SK-MEL-5 (cell line): Measurements from ENCODE around the gene COL4A3. TPM values are rescaled to one million over a fixed set of nuclear protein-coding genes. Genes with fewer than 3 reads are reported as not detected.

ENCODE experiments used
- DNase-seq: peaks from one replicate; pipeline ENCODE4 v3.0.0-alpha.2; 2016; ENCODE audit warnings: low read depth, low spot score
- in situ Hi-C: cut with HindIII; loops from 2 replicates; pipeline ENCODE4 v1.10.0; 2016; ENCODE audit warnings: low sequenced_read_pairs, high pct_unique_total_duplicates, low pct_unique_long_range_greater_than_20kb
- total RNA-seq: library from RNA; depleted of rRNA; stranded (reverse); fragments of >200 nt; shearing (Covaris generic); gene quantifications from 2 replicates; pipeline ENCODE4 v1.2.3, GENCODE V29; 2014

COL4A3 gene
- total RNA-seq, 1 experiment from 2014 or later = not detected

DNA sequence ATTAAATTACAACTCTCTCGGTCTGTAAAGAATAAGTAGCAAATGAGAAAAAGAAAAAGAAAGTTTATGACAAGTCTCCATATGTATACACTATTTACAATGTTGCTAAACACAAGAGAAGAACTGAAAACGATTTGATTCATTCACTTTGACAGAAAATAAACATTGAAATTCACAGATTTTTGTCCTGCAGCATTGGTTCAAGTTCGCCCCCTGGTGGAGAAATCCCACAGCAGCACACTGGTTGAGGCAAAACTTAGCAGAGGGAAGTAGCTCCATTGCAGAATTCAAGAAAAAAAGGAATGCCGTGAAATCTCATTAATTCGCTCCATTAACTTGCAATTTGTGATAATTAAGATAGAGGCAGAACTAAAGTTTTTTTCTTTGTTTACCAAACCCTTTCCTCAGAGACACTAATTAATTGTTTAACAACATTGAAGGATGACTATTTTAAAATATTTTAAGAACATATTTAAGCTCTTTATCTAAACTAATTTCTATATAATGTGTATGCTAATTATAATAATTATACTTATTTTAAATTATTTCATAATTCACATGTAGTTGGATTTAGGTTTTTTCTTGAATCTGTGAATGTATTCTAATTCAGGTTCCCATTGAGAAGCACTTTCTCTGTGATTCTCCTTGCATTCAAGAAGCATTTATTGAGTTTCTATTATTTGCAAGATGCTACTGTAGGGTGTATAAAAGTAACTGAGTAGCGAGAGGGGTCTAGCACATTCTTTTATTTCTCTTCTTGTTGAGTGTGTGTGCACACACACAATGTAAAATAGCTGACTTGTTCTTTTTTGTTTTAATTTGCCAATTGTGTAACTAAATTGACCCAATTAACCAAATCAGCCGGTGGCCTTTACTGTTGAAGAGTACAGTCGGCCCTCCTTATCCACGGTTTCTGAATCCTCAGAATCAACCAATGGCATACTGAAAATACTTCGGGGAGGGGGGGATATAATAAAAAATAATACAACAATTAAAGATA is 74.1 kb downstream of the COL4A3 start:
- DNase-seq = peak; percentile 72
- in situ Hi-C loops = no loop called here

DNA sequence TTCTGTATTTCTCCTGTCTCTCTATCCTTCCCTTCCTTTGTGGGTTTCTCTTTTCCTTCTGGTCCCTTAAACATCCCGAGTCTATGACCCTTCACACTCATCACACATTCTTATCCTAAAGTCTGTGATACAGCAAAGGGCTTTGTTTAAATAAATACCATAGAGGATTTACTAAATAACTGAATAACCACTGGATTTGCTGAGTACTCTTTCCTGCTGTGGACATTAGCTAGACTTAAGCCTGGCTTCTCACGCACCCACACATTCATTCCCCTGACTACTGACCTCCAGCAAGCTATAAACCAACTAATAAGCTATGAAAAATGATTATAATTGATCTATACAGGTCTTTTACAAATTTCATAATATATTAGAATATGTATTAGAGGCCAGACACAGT is 76.6 kb downstream of the COL4A3 start:
- in situ Hi-C loops = no loop called here
- DNase-seq = no peak

DNA sequence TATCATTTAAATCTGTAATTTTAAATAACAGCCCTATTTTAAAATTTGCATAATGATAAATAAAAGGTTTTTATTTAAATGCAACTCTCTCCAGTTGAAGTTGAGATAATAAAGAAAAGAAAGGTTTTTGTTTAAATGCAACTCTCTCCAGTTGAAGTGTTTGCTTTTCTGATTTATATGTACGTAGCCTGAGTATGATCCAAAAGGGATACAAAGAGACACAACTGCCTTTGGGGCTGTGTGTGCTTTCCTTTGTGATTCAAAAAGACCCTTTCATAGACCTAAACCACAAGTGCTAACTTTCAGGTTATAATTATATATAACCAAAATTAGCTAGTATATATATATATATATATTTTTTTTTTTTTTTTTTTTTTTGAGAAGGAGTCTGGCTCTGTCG is 84.5 kb downstream of the COL4A3 start:
- no peak for DNase-seq
- in situ Hi-C loops = no loop called here

DNA sequence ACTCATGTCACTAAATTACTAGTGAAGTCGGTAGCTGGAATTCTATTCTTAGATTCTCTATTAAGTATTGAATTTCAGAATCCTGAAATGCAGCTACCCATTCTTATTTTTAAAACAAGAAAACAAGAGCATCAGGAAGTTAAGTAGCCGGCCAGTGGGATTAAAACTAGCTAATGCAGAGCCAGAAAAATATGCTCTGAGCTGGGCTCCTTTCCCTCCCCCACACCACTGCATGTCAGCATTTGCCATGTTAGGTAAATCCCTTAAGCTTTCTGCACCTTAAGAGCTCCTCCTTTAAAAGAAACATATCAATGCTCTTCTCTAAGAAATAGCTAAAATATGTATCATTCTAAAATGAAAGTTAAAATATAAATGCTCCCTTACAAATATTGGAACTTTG is 88.4 kb downstream of the COL4A3 start:
- in situ Hi-C loops = no loop called here
- no peak for DNase-seq

DNA sequence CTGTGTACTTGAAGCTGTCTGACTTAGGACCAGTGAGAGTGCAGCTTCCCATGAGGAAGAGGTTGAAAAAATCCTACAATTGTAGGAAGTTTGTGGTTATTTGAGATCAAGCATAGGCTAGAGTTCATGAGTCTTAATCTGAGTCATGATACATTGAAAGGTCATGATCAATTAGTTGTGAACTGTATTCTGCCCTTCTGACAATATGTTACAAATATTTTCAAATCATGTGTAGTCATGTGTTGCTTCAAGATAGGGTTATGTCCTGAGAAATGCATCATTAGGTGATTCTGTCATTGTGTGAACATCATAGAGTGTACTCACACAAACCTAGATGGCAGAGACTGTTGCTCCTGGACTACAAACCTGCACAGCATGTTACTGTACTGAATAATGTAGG is 92.2 kb downstream of the COL4A3 start:
- DNase-seq = no peak
- in situ Hi-C loops = no loop called here

DNA sequence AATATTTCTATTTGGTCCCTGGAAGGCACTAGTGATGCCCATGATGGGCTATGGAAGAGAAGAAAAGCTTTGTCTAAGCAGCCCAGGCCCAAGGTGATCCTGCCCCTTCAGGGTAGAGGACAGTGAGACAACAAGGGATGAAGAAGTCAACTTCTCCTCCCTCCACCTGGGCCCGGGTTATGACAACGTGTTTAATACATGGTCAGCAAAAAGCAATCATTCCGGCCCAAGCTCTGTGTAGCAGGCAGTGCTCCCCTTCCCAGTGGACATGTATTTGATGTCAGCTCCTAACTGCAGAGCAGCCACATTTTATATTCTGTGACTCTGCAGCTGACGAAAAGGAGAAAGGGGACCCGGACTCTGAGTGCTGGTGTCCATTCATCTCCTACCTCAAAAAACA is 93.4 kb downstream of the COL4A3 start:
- in situ Hi-C loops = no loop called here
- no peak for DNase-seq

DNA sequence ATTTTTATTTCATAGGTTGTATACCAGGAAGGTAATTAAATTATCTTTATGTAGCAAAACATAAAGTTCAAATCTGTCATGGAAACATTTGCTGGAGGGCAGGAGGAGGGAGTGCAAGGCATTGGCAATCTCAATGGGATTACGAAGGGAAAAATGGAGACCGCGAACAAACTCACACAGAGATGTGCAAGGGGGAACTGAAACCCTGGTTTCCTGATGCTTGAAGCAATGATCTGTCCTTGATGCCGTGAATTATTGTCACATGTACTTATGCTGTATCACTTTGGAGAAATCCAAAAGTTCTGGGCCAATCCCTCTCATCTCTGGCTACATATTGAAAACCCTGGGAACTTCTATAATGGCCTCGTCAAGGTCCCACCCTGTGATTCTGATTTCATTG is 95.6 kb downstream of the COL4A3 start:
- in situ Hi-C loops = no loop called here
- no peak for DNase-seq

DNA sequence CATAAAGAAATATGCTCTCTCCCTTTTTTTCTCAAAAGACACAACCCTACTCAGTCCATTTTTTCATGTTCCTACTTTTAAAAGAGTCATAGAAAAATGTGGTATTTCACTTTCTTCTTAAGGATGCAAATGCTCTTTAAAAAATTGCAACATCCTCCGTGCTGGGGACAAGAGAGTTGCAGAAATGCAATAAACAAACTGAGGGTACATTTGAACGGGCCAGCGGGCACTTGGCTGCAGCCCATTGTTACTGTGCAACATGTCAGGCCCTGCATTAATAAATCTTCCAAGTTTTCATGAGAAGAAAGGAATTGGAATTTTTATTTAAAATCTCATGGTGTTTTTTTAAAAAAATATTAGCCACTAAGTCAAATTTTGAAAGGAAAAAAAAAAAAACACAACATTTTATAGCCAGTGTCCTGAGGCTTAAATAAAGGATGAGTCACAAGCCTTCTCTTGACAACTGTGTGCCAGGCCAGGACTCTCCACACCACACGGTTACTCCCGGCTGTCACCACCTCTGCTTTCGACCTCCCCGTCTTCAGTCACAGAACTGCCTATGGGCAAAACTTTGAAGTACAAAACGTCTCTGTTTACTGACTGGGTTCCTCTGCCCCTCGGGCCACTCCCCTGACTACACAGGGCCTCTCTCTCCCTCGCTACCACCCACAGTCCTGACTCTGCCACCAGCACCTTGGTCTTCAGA is 103.1 kb downstream of the COL4A3 start:
- DNase-seq = no peak
- in situ Hi-C loops = no loop called here

DNA sequence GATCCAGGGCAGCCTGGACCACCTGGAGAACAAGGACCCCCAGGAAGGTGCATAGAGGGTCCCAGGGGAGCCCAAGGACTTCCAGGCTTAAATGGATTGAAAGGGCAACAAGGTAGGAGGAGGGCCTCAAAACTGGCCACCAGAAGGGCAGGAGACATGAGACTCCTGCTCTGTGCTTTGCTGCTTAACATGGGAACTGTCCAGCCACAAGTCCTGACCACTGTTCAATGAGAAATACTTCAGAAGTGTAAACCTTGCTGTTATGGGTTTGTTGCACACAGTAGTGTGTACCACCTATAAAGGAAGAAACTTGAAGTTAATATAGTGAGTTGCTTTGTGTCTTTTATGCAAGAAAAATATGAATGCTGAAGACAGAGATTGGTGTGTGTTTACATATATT is 116.5 kb downstream of the COL4A3 start:
- DNase-seq = no peak
- in situ Hi-C loops = no loop called here

DNA sequence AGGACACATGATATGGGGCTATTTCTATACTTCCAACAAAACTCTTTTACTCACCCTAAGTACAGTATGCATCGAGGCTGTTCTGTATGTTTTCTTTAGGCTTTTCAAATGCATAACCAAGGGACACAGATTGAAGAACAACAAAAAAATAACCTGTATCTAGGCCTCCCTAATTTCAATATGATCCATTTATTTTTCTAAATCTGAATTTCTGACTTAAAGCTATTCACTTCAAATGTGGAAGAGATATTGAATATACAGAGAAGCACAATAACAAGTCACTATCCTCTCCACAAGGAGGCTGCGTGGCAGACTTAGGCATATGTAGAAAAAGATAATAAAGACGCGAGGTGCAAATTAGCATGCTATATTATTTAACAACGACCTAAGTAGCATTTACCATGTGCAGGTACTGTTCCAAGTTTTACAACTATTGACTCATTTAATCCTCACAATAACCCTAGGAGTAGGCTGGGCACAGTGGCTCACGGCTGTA is 121.4 kb downstream of the COL4A3 start:
- no peak for DNase-seq
- in situ Hi-C loops = no loop called here

DNA sequence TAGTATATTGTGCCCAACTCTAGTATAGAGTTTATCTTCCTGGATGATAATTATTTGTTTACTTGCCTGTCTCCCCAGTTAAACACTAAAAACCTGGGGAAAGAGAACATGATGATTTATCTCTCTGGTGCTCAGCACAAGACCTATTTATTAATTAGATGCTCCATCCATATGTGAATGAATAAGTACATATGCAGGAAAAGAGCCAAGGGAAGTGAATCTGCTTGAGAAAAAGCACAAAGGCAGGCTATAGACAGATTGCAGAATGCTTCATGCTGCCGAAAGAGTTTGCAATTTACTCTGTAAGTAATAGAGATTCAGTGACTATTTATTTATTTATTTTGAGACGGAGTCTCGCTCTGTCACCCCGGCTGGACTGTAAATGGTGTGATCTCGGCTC is 123.3 kb downstream of the COL4A3 start:
- in situ Hi-C loops = no loop called here
- DNase-seq = no peak

DNA sequence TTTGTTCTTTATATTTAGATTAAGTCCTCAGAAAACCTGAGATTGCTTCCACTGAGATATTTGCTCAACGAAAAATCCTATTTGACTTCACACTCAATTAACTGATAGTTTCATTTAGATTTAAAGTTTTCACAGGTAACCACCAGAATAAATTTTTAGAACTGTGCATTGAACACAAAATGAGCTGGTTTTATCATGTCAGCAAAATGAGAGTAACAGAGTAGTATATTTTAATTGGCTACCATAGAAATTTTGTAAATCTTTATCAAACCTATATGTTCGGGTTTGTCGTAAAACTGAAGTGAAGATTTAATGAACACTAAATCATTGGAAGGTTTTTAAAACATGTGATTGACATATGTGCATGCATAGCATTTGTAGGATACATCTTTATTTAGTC is 127.9 kb downstream of the COL4A3 start:
- in situ Hi-C loops = no loop called here
- DNase-seq = no peak

DNA sequence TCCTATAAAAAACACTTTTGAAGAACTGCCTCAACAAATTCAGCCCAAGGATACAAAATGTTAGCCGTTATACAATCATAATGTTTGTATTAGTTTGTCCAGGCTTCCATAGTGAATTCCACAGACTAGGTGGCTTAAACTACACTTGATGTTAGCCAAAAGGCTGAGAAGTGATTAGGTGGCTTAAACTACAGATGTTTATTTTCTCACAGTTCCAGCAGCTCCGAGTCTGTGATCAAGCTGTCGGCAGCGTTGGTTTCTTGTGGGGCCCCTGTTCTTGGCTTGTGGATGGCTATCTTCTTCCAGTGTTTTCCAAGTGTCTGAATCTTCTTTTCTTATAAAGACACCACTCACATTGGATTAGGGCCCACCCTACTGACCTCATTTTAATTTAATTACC is 129.1 kb downstream of the COL4A3 start:
- DNase-seq = no peak
- in situ Hi-C loops = no loop called here

DNA sequence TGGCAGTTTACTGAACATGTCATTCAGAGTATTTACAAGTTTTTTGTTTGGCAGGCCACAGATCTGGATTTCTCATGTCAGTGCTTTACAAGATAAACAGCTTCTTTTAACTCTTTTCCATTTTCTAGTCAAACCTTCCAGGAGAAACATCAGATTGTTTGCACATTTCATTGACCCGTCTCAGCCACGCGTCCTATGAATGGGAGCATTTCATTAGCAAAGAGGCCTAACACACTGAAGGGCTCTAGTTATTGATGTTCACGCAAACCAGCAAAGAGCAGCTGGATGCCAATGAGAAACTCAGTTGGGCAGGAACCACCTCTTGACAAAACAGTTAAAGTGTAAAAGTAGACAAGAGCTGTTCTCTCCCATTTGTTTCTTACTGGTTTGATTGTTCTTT is 131.4 kb downstream of the COL4A3 start:
- in situ Hi-C loops = no loop called here

DNA sequence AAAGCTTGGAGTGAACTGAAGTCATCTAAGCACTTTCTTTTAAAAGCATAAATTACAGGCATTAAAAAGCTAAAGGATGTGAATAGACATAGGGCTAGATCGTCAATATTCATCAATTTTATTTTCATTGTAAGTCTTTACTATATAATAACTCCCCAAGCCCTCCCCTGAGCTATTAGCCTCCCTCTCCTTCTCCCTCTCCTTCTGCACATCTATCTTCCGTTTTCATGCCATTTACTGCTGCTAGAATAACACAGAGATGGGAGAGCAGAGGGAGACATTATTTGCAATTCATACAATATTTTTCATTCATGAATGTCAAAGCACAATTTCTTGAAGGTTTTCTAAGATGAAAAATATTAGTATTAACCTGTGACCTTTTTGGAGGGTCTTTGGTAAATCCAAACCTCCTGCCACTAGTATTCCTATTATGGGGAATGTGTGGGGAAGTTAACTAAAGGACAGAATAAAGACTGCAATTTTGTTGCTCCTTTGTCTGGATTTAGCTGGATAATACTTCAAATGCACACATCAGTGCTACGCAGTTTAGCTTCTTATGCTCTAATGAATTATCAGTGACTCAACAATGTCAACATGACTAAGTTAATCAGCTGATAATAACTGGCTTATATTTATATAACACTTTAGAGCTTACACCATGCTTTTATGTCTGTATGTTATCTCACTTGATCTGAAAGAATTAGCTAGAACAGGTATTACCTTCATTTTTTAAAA is 132.4 kb downstream of the COL4A3 start:
- DNase-seq = no peak
- in situ Hi-C loops = no loop called here

More for the DNA sequence above, 131.4 kb downstream of the COL4A3 start:
- DNase-seq = no peak

DNA sequence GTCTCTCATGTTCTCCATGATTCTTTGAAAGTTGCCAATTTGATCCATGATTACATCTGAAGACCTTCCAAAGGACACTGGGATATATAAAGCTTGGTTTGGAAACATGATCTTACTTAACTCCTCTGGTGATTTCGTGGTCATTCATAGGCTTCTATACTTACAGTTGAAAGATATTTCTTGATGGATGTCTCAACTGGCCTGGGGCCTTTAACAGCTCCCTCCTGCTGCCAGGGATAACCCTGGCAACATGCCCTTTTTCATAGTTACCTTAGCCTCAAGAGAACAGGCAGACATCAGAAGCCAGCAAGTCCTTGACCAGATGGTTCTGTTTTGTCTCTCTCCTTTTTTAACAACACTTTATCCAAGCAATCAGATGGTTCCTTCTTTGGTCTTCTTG is 137.1 kb downstream of the COL4A3 start:
- no peak for DNase-seq
- in situ Hi-C loops = no loop called here

DNA sequence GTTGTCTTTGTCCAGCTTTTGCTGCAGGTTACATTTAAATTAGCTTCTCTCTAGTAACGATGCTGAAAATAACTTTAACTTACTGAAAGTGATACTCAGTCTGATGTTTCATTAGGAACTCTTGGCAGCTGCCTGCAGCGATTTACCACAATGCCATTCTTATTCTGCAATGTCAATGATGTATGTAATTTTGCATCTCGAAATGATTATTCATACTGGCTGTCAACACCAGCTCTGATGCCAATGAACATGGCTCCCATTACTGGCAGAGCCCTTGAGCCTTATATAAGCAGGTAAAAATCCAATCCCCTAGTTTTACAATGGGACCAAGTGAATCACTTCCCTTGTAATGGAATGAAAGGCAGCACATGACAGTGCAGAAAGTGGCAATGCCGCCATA is 144.4 kb downstream of the COL4A3 start:
- DNase-seq = peak; percentile 32
- in situ Hi-C loops = no loop called here

DNA sequence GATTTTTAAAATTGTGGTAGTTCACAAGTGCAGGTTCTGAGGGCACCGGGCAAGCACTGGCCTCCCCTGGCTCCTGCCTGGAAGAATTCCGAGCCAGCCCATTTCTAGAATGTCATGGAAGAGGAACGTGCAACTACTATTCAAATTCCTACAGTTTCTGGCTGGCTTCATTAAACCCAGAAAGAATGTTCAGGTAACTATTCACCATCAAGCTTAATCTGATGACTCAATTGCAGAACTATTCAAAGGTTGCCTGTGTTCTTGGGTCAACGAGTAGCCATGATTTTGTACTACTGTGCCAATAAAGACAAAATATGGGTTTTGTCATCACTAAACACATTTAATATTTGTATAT is 146.3 kb downstream of the COL4A3 start:
- no peak for DNase-seq
- in situ Hi-C loops = no loop called here
